Activated CD4-positive, alpha-beta T cell treated with anti-CD3 and anti-CD28 coated beads, Interleukin-2, amount 50 U/mL, for 4 hours (primary cell): ENCODE measurements around the gene ABCG5.

Source experiments
- DNase-seq, 2 experiments: peaks; one replicate each; pipeline ENCODE4 v3.0.0-alpha.2; 2020

The ABCG5 gene

DNA sequence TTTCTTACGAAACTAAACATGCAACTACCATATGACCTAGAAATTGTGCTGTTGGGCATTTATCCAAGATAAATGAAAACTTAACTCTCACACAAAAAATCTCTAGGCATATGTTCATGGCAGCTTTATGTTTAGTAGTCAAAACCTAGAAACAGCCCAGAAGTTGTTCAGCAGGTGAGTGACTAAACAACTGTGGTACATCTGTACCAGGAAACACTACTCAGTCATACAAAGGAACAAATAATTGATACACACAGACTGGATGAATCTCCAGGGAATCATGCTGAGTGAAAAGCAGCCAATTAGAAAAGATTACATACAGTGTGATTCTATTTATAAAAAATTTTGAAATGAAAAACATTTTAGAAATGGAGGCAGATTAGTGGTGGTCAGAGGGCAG, 35.5 kb downstream of the ABCG5 start:
- no peak for DNase-seq

GRCh38 chr2:43802135-43802534, 36.5 kb downstream of the ABCG5 start:
- no peak for DNase-seq

DNA sequence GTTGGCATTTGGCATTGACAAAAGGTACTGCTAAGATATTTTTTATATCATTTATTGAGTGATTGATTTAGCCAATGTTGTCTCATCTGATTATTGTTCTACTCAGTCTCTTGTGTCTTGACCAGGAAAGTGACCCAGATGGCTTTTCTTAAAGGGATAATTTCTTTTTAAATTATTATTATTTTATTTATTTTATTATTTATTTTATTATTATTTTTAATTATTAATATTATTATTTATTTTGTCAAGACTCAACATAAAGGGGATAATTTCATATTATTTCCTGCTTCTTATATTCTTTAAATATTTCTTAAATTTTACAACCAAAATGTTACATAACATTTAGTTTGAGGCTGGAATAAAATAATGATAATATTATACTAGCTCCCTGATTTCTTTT, 37.7 kb downstream of the ABCG5 start:
- no peak for DNase-seq

DNA sequence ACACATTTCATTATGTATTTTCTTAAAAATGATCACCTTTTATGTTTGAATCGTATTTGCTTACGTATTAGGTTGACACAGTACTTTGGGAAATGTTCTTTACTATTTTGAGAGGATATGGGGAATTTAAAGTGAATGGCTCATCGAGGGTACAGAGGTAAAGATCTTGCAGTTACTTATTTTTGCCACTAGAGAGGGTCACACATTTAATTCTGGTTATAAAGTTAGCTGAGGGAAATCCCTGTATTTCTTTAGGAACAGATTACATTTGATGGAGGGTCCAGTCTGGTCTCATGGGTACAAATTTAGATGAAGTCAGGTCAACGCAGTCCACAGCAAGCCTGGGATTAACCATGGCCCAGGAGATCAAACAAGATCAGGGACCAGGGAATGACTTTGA, 40.3 kb downstream of the ABCG5 start:
- DNase-seq, result no peak

DNA sequence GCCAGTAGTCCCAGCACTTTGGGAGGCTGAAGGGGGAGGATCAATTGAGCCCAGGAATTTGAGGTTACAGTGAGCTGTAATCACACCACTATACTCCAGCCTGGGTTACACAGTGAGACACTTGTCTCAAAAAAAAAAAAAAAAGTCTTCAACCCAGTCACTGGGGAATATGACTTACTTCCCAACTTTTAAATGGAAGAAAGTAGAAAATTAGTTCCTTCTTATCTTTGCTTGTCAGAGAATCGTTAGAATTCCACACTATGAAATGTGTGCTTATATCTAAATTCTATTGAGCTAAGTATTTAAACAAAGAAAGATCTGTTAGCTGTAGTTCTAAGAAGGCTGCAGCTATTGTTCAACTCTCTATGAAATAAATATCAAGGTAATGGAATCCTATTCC, 42.4 kb downstream of the ABCG5 start:
- DNase-seq, result no peak

DNA sequence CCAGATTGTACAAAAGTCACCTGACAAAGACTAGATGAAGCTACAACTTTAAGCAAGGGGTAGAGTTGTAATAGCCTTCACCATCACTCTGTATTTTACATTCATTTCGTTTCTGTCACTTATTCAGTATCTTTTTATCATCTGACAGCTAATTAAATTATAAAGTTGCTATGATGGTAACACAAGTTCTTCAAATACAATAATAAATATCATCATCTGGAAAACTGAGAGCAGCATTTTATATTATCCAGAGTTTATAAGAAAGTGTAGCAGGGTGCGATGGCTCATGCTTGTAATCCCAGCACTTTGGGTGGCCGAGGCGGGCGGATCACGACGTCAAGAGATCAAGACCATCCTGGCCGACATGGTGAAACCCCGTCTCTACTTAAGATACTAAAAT, 43.7 kb downstream of the ABCG5 start:
- no peak for DNase-seq

DNA sequence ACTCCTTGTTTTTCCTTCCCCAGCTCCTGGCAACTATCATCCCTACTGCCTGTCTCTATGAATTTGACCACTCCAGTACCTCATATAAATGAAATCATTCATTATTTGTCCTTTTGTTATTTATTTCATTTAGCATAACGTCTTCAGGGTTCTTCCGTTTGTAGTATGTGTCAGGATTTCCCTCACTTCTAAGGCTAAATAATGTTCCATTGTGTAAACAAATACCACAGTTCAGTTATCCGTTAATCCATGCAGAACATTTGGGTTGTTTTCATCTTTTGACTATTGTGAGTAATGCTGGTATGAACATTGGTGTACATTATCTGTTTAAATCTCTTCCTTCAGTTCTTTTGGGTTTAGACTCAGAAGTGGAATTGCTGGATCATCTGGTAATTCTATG, 46.0 kb downstream of the ABCG5 start:
- DNase-seq, result no peak

- DNase-seq, result no peak
These were observed 47.4 kb downstream of the ABCG5 start for GRCh38 chr2:43791035-43791765.

- DNase-seq, result no peak
These were observed 48.5 kb downstream of the ABCG5 start for GRCh38 chr2:43790147-43790546.

DNA sequence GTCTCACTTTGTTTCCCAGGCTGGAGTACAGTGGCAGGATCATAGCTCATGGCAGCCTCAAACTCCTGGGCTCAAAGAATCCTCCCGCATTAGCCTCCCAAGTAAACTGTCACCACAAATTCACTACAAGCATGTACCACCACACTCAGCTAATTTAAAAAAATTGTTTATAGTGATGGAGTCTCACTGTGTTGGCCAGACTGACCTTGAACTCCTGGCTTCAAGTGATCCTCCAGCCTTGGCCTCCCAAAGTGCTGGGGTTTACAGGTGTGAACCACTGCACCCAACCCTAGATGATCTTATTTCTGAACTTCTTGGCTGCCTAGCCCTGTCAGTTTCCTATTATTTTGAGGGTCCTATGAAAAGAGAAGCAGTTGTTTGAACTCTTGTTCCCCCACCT, 50.0 kb downstream of the ABCG5 start:
- DNase-seq, result no peak

DNA sequence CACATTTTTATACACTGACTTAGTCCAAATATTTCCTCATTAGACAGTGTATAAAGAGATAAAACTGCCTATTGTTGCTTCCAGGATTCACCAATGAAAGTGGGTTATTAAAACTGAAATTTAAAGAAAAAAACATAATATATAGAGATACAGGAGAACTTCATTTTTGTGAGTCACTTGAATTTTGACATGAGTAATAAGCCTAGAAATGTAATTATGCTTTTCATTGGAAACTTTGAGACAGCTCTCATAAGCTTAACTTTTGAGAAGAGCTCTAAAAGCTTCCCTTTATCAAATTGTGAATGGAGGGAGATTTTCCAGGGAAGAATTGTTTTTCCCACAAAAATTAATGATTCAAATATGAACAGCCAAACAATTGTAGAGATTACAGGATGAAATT, 50.7 kb downstream of the ABCG5 start:
- DNase-seq, result no peak

- DNase-seq, result no peak
These were observed 60.4 kb downstream of the ABCG5 start for GRCh38 chr2:43778233-43778632.

GRCh38 chr2:43777306-43777926, 61.2 kb downstream of the ABCG5 start:
- DNase-seq, result no peak

DNA sequence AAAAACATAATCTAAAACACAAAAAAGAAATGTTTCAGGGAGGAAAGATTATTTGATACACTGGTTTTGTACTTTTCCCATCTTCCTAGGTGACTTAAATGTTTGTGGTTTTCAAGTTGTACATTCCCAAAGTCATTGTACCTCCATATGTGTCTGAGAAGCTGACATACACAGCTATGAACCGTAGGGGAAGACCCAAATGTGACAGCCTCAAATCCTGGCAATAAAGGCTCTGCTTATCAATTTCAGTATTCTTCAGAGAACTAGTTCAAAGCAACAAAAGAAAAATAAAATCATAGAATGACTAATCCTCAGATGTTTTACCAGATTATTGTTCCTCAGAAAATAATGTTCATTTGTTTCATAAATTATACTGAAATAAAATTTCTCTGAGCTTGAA, 62.3 kb downstream of the ABCG5 start:
- DNase-seq, result no peak

GRCh38 chr2:43774617-43775016, 64.0 kb downstream of the ABCG5 start:
- no peak for DNase-seq

- DNase-seq, result peak; percentile 69 to 70
These were observed 64.6 kb downstream of the ABCG5 start, which contains the start of gene DYNC2LI1 for GRCh38 chr2:43773876-43774613. TSS of gene DYNC2LI1 (plus strand) at chr2:43774039. CDS start at chr2:43774139, 100 bp downstream.

- DNase-seq, result no peak
These were observed 72.6 kb downstream of the ABCG5 start for GRCh38 chr2:43766006-43766405.

DNA sequence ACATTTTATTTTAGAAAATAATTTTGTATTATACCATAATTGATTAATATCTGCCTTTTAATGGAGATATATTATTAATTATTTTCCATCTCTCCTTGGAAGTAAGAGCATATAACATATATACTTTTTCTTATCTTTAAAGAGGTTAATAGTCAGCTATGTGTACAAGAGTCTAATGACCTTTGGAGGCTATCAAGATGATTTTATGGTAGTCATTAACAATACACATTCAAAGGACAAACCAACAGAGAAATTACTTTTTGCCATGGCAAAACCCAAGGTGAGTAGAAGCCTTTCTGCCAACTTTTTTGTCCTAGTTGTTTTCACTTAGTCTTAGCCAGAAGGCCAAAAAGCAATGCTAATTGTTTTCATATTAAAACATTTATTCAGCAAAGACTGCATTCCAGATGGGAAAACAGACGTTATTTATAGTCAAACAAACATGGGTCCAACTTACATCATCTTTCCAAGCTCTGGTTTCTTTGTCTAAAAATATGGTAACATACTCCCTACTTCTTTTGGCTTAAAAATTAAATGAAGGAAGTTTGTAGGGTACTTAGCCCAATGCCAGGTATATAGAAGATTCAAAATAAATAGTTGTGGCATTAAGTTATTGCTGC, 74.4 kb downstream of the ABCG5 start:
- DNase-seq, result no peak

DNA sequence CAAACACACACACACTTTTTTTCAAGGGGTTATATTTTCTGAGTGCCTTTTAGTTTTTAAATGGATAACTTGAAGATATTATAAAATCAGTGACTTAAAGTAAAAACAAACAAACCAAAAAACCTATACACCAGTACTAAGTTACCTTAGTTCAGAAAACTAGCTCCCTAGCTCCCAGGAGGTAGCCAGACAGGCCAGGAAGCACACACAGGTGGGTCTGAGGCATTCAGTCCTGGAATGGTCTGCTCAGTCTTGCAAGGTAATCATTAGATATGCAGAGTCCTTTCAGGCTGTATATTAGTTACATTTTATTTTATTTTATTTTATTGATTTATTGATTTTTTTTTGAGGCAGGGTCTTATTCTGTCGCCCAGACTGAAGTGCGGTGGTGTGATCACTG, 75.5 kb downstream of the ABCG5 start:
- no peak for DNase-seq
